HG03442 (cell line): ENCODE results near the gene SLC6A18.

Experiments
- ATAC-seq: cut with Tn5 transposase; IDR thresholded peaks from one replicate; pipeline ENCODE4 v1.9.1; 2021; ENCODE audit warnings: mild to moderate bottlenecking, moderate library complexity; ENCODE audit not compliant: unreplicated experiment

SLC6A18 gene

GRCh38 chr5:1187234-1187949, 37.8 kb upstream of the SLC6A18 start:
- ATAC-seq, result no peak

GRCh38 chr5:1187950-1188334, 37.2 kb upstream of the SLC6A18 start:
- no peak for ATAC-seq

DNA sequence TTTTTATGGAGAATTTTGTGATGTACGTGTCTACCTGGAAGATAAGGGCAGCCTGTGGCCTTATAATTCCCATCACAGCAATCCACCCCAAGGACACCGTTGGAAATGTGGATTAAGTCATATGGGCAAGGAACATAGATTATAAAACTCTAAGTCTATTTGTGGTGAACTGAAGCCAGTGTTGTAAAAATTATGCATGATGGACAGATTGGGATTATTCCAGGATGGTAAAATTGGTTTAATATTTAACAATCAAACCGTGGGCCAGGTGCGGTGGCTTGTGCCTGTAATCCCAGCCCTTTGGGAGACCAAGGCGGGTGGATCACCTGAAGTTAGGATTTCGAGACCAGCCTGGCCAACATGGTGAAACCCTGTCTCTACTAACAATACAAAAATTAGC, 36.7 kb upstream of the SLC6A18 start:
- no peak for ATAC-seq

- ATAC-seq, result no peak
These were observed 35.9 kb upstream of the SLC6A18 start for GRCh38 chr5:1189269-1189668.

- ATAC-seq, result no peak
These were observed 34.9 kb upstream of the SLC6A18 start for GRCh38 chr5:1190278-1190677.

DNA sequence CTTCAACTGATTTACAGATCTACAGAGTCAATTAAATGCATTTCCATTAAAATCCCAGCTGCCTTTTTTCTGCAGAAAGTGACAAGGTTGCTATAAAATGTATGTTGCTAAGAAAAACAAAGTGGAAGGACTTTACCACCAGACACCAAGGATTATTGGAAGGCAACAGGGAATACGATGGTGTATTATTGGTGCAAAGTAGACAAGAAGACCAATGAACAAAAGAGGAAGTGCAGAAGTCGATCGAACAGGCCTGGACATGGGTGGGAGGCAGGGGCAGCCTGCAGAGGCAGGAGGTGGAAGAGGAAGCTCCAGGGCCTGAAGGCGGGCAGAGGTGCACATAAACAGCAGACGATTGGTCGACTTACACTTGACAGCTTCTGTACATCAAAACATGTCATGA, 34.3 kb upstream of the SLC6A18 start:
- no peak for ATAC-seq

DNA sequence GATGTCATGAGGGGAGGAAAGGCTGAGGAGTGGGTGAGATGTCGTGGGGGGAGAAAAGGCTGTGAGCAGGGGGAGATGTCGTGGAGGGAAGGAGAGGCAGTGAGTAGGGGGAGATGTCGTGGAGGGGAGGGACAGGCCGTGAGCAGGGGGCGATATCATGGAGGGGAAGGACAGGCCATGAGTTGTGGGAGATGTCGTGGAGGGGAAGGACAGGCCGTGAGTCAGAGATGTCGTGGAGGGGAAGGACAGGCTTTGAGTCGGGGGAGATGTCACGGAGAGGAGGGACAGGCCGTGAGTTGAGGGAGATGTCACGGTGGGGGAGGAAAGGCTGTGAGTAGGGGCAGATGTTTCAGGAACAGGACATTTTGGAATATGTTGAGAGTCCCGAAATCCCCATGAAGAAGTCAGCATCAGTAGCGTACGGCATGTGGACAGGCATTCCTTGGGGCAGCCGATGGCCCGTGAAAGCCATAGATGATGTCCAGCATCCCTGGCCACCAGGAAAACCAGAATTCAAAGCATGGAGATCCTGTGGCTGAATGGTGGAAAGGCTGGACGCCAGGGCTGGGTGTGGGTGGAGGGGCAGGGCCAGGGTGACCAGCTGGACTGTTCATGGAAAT, 32.1 kb upstream of the SLC6A18 start:
- no peak for ATAC-seq

- ATAC-seq, result no peak
These were observed 31.6 kb upstream of the SLC6A18 start for GRCh38 chr5:1193591-1193985.

- ATAC-seq, result no peak
These were observed 30.8 kb upstream of the SLC6A18 start for GRCh38 chr5:1194378-1194777.

GRCh38 chr5:1195439-1195838, 29.7 kb upstream of the SLC6A18 start:
- ATAC-seq, result no peak

DNA sequence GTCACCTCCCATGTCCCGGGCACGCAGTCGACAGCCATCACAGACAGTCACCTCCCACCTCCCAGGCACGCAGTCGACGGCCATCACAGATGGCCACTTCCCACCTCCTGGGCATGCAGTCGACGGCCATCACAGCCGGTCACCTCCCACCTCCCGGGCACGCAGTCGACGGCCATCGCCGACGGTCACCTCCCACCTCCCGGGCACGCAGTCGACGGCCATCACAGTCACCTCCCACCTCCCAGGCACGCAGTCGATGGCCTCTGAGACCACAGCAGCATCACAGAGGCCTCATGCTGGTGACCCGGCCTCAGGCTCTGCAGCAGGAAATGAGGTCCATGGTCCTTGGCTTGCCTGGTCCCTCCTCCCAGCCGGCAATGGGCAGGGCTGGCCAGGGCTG, 29.3 kb upstream of the SLC6A18 start:
- no peak for ATAC-seq

- no peak for ATAC-seq
These were observed 28.6 kb upstream of the SLC6A18 start for GRCh38 chr5:1196562-1196961.

- ATAC-seq, result no peak
These were observed 27.1 kb upstream of the SLC6A18 start for GRCh38 chr5:1197876-1198666.

- ATAC-seq, result no peak
These were observed 25.9 kb upstream of the SLC6A18 start for GRCh38 chr5:1199340-1199648.

GRCh38 chr5:1199649-1200494, 25.3 kb upstream of the SLC6A18 start:
- ATAC-seq, result no peak

DNA sequence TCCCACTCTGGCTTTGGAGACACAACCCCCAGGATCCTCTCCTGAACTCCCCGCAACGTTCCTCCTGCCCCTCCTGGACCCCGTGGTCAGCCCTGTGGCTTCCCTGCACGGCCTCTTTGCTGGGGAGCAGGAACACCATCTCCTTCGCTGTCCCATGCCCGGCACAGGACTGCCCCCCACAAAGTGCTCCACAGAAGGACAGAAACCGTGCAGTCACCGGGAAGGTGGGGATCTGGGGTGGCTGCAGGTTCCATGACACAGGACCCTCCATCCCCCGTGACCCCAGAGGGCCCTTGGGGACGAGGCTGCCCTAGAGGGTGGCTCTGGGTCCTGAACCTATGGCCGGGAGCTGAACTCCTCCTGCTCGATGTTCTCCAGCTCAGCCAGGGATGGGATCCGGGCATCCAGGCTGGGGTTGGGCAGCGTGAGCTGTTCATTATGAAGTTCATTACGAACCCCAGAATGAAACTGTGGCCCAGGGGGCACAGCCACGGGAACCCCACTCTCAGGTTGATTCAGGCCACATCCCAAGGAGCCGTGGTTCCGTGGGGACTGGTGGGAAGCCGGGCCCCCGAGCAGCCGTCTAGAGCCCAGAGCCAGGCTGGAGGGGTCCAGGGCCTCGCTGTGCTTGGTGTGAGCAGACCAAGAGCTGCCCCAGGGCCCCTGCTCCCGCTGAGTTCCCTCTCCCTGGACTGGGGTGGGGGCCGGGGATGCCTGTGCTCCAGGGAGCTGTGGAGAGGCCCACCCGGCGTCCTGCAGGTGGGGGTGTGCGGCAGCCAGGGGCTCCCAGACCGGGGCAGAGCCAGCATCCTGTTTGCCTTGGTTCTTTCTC, 24.5 kb upstream of the SLC6A18 start:
- no peak for ATAC-seq

DNA sequence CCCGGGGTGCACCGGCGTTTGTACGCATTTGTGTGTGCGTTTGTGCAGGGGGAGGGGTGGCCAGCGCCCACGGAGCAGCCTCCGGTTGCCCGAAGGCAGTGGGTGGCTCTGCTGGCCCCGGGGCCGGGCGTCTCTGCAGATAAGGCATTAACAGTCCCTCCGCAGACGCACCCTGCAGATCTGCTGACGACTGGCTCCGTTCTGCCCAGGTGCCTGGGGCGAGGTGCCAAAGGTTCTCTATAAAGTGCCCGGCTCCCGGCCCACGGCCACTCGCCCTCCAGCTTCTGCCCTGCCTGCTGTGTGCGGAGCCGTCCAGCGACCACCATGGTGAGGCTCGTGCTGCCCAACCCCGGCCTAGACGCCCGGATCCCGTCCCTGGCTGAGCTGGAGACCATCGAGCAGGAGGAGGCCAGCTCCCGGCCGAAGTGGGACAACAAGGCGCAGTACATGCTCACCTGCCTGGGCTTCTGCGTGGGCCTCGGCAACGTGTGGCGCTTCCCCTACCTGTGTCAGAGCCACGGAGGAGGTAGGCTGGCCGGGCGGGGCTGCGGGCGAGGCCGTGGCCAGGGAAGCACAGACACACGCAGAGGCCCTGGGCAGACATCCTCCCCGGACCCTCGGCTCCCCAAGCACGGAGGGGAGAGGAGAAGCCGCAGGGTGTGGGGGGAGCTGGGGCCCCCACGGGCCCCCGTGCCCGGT, 23.7 kb upstream of the SLC6A18 start, which contains the start of gene SLC6A19:
TSS of gene SLC6A19 (plus strand) at position 269 of the 699 bp plus-strand sequence. CDS start at position 325, 56 bp downstream.
- ATAC-seq, result no peak

DNA sequence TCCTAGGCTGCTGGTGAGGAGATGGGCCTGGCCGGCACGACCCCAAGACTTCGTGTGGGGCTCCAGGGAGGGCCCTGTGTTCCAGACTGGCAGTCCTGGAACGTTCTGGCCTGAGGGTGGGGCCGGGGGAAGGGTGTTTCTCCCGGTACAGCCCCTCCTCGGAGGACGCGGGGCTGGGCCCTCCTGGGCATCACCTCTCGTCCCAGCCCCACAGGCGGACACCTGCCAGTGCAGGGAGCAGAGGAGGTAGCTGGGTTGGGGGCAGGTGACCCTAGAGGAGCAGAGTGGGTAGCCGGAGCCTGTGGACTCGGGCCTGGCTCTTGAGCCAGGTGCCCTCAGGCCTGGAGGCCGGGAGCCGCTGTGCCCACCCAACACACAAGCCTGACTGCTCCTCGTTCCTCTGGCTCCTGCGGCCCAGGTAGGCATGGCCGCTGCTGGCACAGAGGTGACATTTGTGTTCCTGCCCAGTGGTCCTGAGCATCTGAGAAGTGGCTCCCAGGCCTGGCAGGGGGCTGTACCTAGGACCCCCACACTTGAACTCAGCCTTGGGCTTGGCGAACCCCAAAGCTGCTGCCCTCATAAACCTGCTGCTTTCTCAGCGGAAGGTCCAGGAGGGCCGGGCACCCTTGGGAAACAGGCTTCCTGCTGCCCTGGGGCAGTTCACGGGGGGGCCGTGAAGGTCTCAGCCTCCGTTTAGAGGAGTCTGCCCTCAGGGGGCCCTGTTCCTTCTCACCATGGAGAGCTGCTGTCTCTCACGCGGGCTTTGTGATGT, 23.0 kb upstream of the SLC6A18 start:
- no peak for ATAC-seq

DNA sequence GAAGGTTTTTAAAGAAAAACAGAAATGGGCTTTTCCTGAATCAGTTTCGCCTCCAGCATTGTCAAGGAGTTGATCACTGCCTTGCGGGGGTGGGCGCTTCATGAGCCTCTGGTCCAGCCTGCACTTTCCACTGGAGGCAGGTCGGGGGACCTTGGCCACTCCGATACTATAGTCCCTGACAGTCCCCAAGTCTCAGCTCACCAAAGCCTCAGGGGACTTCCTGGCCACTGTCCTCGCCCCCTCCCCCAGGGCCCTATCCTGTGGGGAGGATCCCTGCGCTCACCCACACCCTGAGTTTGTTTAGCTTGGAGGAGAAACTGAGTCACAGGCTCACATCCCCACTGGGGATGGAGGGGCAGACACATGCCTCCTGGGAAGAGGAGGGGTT, 22.4 kb upstream of the SLC6A18 start:
- no peak for ATAC-seq
